HepG2 (cell line): ENCODE data around the gene SLC1A5.

Experiments
- CREM ChIP-seq, 2 experiments: sonication (generic) in 1 of 2; formaldehyde crosslinking in 1 of 2; IDR thresholded peaks; 2 replicates each; pipeline versions ENCODE4 v1.4.0 to v1.6.1; 2016 to 2020; ENCODE audit warnings: antibody characterized with exemption in 1 of 2, mild to moderate bottlenecking in 1 of 2, missing genetic modification reagents in 1 of 2
- ELF4 ChIP-seq: sonication (generic); formaldehyde crosslinking; IDR thresholded peaks from 2 replicates; pipeline ENCODE4 v1.5.0; 2020; ENCODE audit warnings: missing genetic modification reagents, mild to moderate bottlenecking, moderate library complexity, borderline replicate concordance
- KLF6 ChIP-seq: IDR thresholded peaks from 2 replicates; pipeline ENCODE4 v1.8.0; 2016; ENCODE audit warnings: missing biosample characterization, missing genetic modification reagents
- NBN ChIP-seq: fragments of 450-650 bp; conservative IDR thresholded peaks from 2 replicates; pipeline ENCODE4 v1.6.1; 2017
- NR2F1 ChIP-seq, 2 experiments: fragments of 450-650 bp in 1 of 2; formaldehyde crosslinking in 1 of 2; IDR thresholded peaks; 2 replicates each; pipeline versions ENCODE4 v1.5.0 to v1.6.1; 2016 to 2020; ENCODE audit warnings: mild to moderate bottlenecking in 1 of 2, missing compliant biosample characterization in 1 of 2, missing genetic modification reagents in 1 of 2, moderate library complexity in 1 of 2
- TIGD3 ChIP-seq: sonication (generic); formaldehyde crosslinking; IDR thresholded peaks from 2 replicates; pipeline ENCODE4 v1.5.1; 2020; ENCODE audit warnings: mild to moderate bottlenecking, missing genetic modification reagents, borderline replicate concordance

DNA sequence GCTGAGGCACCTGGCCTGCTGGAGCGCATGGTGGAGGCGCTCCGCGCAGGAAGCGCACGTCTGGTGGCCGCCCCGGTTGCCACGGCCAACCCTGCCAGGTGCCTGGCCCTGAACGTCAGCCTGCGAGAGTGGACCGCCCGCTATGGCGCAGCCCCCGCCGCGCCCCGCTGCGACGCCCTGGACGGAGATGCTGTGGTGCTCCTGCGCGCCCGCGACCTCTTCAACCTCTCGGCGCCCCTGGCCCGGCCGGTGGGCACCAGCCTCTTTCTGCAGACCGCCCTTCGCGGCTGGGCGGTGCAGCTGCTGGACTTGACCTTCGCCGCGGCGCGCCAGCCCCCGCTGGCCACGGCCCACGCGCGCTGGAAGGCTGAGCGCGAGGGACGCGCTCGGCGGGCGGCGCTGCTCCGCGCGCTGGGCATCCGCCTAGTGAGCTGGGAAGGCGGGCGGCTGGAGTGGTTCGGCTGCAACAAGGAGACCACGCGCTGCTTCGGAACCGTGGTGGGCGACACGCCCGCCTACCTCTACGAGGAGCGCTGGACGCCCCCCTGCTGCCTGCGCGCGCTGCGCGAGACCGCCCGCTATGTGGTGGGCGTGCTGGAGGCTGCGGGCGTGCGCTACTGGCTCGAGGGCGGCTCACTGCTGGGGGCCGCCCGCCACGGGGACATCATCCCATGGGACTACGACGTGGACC lies 32.4 kb downstream of the SLC1A5 start:
- TF ChIP-seq ELF4 (CRISPR knock-in tag) (no peak), NBN (no peak), NR2F1 (CRISPR knock-in tag; IDR thresholded peaks at IDR 0.05) (no peak), TIGD3 (CRISPR knock-in tag) (no peak), CREM (IDR thresholded peaks at IDR 0.05) (no peak), CREM (CRISPR knock-in tag; IDR thresholded peaks at IDR 0.05) (no peak), KLF6 (CRISPR knock-in tag) (no peak)
